ENCODE measurements around the gene PROSER2.
A peak's percentile ranks its signal among the peaks of the same experiment; 100 is the strongest.

The PROSER2 gene

GRCh38 chr10:11824376-11824775 is 1.2 kb downstream of the PROSER2 start:
- peaks cover 17% of the 10 kb centered on the region for H3K4me1 ChIP-seq (ENCODE audit: insufficient read depth, low read length)
- no peaks in the 10 kb centered on the region for H3K36me3 ChIP-seq (ENCODE audit: insufficient read depth, low read length)
- H3K4me3 ChIP-seq (ENCODE audit: low read length), result peak overlapping the region; percentile 73
- no peak overlapping the region for H3K9ac ChIP-seq (ENCODE audit: low read depth, low read length)
- H3K9me3 ChIP-seq (ENCODE audit: insufficient read depth, low read depth, low read length), result no peaks in the 10 kb centered on the region
- peaks cover 18% of the 10 kb centered on the region for H3K27me3 ChIP-seq (ENCODE audit: insufficient read depth, low read length)
- WGBS, result 76% methylated on average over 5 of the region's 6 CpGs
- no peak overlapping the region for H3K27ac ChIP-seq (ENCODE audit: low read depth, low read length)

- H3K27ac ChIP-seq (ENCODE audit: low read depth, low read length), result no peak overlapping the region
Measured at GRCh38 chr10:11824825-11825224, 1.7 kb downstream of the PROSER2 start.

DNA sequence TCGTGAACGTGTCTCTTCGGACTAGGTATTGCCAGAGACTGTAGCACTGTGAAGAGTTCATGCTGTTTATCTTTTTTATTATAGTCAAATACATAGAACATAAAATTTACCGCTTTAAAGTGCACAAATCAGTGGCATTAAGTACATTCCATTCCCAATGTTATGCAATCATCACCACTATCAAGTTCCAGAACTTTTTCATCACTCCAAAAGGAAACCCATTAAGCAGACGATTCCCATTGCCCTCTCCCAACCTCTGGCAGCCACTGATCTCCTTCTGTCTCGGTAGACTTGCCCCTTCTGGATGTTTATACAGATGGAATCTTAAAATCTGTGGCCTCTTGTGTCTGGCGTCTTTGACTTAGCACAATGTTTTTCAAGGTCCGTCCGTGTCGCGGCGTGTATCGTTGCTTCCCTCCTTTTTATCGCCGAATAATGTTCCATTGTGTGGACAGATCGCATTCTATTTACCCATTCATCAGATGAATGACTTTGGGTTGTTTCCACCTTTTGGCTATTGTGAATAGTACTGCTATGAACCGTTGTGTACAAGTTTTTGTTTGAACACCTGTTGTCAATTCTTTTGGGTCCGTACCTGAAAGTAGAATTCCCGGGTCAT is 2.7 kb downstream of the PROSER2 start:
- Histone ChIP-seq H3K9me3 (ENCODE audit: insufficient read depth, low read depth, low read length) (no peaks in the 10 kb centered on the region), H3K36me3 (ENCODE audit: insufficient read depth, low read length) (no peaks in the 10 kb centered on the region), H3K4me3 (ENCODE audit: low read length) (no peak overlapping the region), H3K27ac (ENCODE audit: low read depth, low read length) (no peak overlapping the region), H3K4me1 (ENCODE audit: insufficient read depth, low read length) (peaks cover 20% of the 10 kb centered on the region), H3K27me3 (ENCODE audit: insufficient read depth, low read length) (peaks cover 18% of the 10 kb centered on the region), H3K9ac (ENCODE audit: low read depth, low read length) (no peak overlapping the region)
- 95% methylated on average over 19 of the region's 19 CpGs for WGBS

More at GRCh38 chr10:11824825-11825224, 1.7 kb downstream of the PROSER2 start:
- Histone ChIP-seq H3K4me3 (ENCODE audit: low read length) (0 out of 2 replicates have a peak overlapping the region, but pooled peaks have one; percentile 73), H3K4me1 (ENCODE audit: insufficient read depth, low read length) (peaks cover 17% of the 10 kb centered on the region), H3K27me3 (ENCODE audit: insufficient read depth, low read length) (peaks cover 18% of the 10 kb centered on the region), H3K36me3 (ENCODE audit: insufficient read depth, low read length) (no peaks in the 10 kb centered on the region), H3K9me3 (ENCODE audit: insufficient read depth, low read depth, low read length) (no peaks in the 10 kb centered on the region), H3K9ac (ENCODE audit: low read depth, low read length) (no peak overlapping the region)
- WGBS, result 93% methylated on average over 11 of the region's 11 CpGs

- Histone ChIP-seq H3K36me3 (ENCODE audit: insufficient read depth, low read length) (no peaks in the 10 kb centered on the region), H3K27me3 (ENCODE audit: insufficient read depth, low read length) (peaks cover 18% of the 10 kb centered on the region), H3K27ac (ENCODE audit: low read depth, low read length) (no peak overlapping the region), H3K9me3 (ENCODE audit: insufficient read depth, low read depth, low read length) (no peaks in the 10 kb centered on the region), H3K4me3 (ENCODE audit: low read length) (no peak overlapping the region), H3K9ac (ENCODE audit: low read depth, low read length) (no peak overlapping the region), H3K4me1 (ENCODE audit: insufficient read depth, low read length) (peaks cover 31% of the 10 kb centered on the region)
- 91% methylated on average over 10 of the region's 10 CpGs for WGBS
Measured at GRCh38 chr10:11827006-11827405, 3.9 kb downstream of the PROSER2 start.

DNA sequence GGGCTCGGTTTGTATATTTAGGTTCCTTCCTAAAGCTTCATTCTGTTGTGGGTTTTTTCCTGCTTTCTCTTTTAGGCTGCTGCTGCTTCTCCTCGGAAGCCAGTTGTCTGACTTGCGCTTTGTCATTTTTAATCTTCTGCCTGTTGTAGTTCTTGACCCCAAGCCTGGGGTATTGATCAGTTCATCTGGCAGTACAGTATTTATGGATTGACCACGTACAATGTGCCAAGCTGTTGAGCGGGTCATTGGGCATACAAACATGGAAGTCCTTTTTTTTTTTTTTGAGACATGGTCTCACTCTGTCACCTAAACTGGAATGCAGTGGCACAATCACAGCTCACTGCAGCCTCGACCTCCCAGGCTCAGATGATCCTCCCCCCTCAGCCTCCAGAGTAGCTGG is 4.3 kb downstream of the PROSER2 start:
- Histone ChIP-seq H3K9ac (ENCODE audit: low read depth, low read length) (no peak overlapping the region), H3K27me3 (ENCODE audit: insufficient read depth, low read length) (peaks cover 18% of the 10 kb centered on the region), H3K36me3 (ENCODE audit: insufficient read depth, low read length) (no peaks in the 10 kb centered on the region), H3K27ac (ENCODE audit: low read depth, low read length) (no peak overlapping the region), H3K4me3 (ENCODE audit: low read length) (no peak overlapping the region), H3K4me1 (ENCODE audit: insufficient read depth, low read length) (peaks cover 33% of the 10 kb centered on the region), H3K9me3 (ENCODE audit: insufficient read depth, low read depth, low read length) (no peaks in the 10 kb centered on the region)
- 94% methylated on average over 6 of the region's 6 CpGs for WGBS

- WGBS, result 69% methylated on average over 10 of the region's 11 CpGs
- Histone ChIP-seq H3K27me3 (ENCODE audit: insufficient read depth, low read length) (peaks cover 14% of the 10 kb centered on the region), H3K9me3 (ENCODE audit: insufficient read depth, low read depth, low read length) (no peaks in the 10 kb centered on the region), H3K36me3 (ENCODE audit: insufficient read depth, low read length) (no peaks in the 10 kb centered on the region), H3K4me1 (ENCODE audit: insufficient read depth, low read length) (peaks cover 33% of the 10 kb centered on the region), H3K4me3 (ENCODE audit: low read length) (no peak overlapping the region), H3K27ac (ENCODE audit: low read depth, low read length) (no peak overlapping the region), H3K9ac (ENCODE audit: low read depth, low read length) (no peak overlapping the region)
Measured at GRCh38 chr10:11828682-11829284, 5.6 kb downstream of the PROSER2 start.

- Histone ChIP-seq H3K9me3 (ENCODE audit: insufficient read depth, low read depth, low read length) (no peaks in the 10 kb centered on the region), H3K4me1 (ENCODE audit: insufficient read depth, low read length) (peaks cover 24% of the 10 kb centered on the region), H3K36me3 (ENCODE audit: insufficient read depth, low read length) (no peaks in the 10 kb centered on the region), H3K9ac (ENCODE audit: low read depth, low read length) (no peak overlapping the region), H3K4me3 (ENCODE audit: low read length) (no peak overlapping the region), H3K27ac (ENCODE audit: low read depth, low read length) (no peak overlapping the region), H3K27me3 (ENCODE audit: insufficient read depth, low read length) (no peaks in the 10 kb centered on the region)
- WGBS, result 82% methylated on average over 4 of the region's 4 CpGs
Measured at GRCh38 chr10:11830836-11831519, 7.8 kb downstream of the PROSER2 start.

- H3K4me3 ChIP-seq (ENCODE audit: low read length), result no peak overlapping the region
- H3K27ac ChIP-seq (ENCODE audit: low read depth, low read length), result no peak overlapping the region
- 90% methylated on average over 6 of the region's 7 CpGs for WGBS
- no peaks in the 10 kb centered on the region for H3K9me3 ChIP-seq (ENCODE audit: insufficient read depth, low read depth, low read length)
- H3K9ac ChIP-seq (ENCODE audit: low read depth, low read length), result no peak overlapping the region
- no peaks in the 10 kb centered on the region for H3K27me3 ChIP-seq (ENCODE audit: insufficient read depth, low read length)
- H3K36me3 ChIP-seq (ENCODE audit: insufficient read depth, low read length), result no peaks in the 10 kb centered on the region
- H3K4me1 ChIP-seq (ENCODE audit: insufficient read depth, low read length), result peaks cover 24% of the 10 kb centered on the region
Measured at GRCh38 chr10:11831520-11831951, 8.4 kb downstream of the PROSER2 start.

DNA sequence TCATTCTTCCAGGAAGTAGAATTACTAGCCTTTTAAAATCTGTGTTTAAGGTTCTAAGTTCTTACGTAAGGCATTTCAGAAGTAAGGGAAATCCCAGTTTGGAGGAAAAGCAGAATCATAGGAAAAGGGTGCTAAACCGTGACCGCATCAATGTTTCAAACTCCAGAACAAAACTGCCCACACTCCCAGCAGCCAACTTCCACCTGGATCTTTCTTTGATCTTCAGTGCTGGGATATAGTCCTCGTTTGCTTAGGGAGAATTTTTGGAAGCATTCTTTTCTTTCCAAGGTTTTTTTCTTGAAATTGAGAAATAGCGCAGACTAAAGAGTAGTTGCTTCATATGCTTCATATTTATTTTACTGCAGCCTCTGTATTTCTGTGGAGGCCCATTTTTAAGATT is 8.9 kb downstream of the PROSER2 start:
- Histone ChIP-seq H3K27me3 (ENCODE audit: insufficient read depth, low read length) (no peaks in the 10 kb centered on the region), H3K36me3 (ENCODE audit: insufficient read depth, low read length) (no peaks in the 10 kb centered on the region), H3K4me1 (ENCODE audit: insufficient read depth, low read length) (peaks cover 24% of the 10 kb centered on the region), H3K27ac (ENCODE audit: low read depth, low read length) (no peak overlapping the region), H3K9ac (ENCODE audit: low read depth, low read length) (no peak overlapping the region), H3K9me3 (ENCODE audit: insufficient read depth, low read depth, low read length) (no peaks in the 10 kb centered on the region), H3K4me3 (ENCODE audit: low read length) (no peak overlapping the region)
- 97% methylated on average over 5 of the region's 5 CpGs for WGBS

- H3K9ac ChIP-seq (ENCODE audit: low read depth, low read length), result no peak overlapping the region
- no peaks in the 10 kb centered on the region for H3K36me3 ChIP-seq (ENCODE audit: insufficient read depth, low read length)
- WGBS, result 94% methylated on average over 6 of the region's 6 CpGs
- H3K27me3 ChIP-seq (ENCODE audit: insufficient read depth, low read length), result no peaks in the 10 kb centered on the region
- no peaks in the 10 kb centered on the region for H3K9me3 ChIP-seq (ENCODE audit: insufficient read depth, low read depth, low read length)
- no peak overlapping the region for H3K4me3 ChIP-seq (ENCODE audit: low read length)
- H3K27ac ChIP-seq (ENCODE audit: low read depth, low read length), result no peak overlapping the region
- peaks cover 16% of the 10 kb centered on the region; the same call in 1 of the 2 replicates for H3K4me1 ChIP-seq (ENCODE audit: insufficient read depth, low read length)
Measured at GRCh38 chr10:11835061-11835460, 11.9 kb downstream of the PROSER2 start.

DNA sequence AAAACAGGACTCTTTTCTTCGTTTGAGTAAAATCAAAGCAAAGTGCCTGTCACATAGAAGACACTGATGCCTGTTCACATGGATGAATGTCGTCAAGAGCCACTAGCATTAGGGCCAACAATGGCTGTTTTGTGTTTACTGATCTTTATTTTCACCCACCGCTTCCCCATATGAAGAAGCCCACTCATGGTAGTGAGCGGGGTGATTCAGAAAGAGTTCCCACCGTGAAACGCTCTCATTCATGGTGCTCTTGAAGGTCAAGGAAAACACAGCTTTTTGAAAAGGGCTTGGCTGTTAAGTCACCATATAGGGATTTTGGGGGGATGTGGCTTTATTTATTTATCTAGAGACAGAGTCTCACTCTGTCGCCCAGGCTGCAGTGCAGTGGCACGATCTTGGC is 12.5 kb downstream of the PROSER2 start:
- WGBS, result 95% methylated on average over 8 of the region's 8 CpGs
- Histone ChIP-seq H3K4me3 (ENCODE audit: low read length) (no peak overlapping the region), H3K4me1 (ENCODE audit: insufficient read depth, low read length) (peaks cover 15% of the 10 kb centered on the region; the same call in 1 of the 2 replicates), H3K9me3 (ENCODE audit: insufficient read depth, low read depth, low read length) (no peaks in the 10 kb centered on the region), H3K27ac (ENCODE audit: low read depth, low read length) (no peak overlapping the region), H3K27me3 (ENCODE audit: insufficient read depth, low read length) (no peaks in the 10 kb centered on the region), H3K9ac (ENCODE audit: low read depth, low read length) (no peak overlapping the region), H3K36me3 (ENCODE audit: insufficient read depth, low read length) (no peaks in the 10 kb centered on the region)
